ENCODE data around the gene ITGAL. TPM values are rescaled to one million over a fixed set of nuclear protein-coding genes. Genes with fewer than 3 reads are reported as not detected.
"Not testable (repeated sequence)": the region's sequence is repeated elsewhere in the genome, so short reads cannot be mapped to it uniquely, and the experiment has no call there.

Gene ITGAL
- total and polyA plus RNA-seq, 4 donors = 14.4 to 48.1 (median 24.0) TPM

DNA sequence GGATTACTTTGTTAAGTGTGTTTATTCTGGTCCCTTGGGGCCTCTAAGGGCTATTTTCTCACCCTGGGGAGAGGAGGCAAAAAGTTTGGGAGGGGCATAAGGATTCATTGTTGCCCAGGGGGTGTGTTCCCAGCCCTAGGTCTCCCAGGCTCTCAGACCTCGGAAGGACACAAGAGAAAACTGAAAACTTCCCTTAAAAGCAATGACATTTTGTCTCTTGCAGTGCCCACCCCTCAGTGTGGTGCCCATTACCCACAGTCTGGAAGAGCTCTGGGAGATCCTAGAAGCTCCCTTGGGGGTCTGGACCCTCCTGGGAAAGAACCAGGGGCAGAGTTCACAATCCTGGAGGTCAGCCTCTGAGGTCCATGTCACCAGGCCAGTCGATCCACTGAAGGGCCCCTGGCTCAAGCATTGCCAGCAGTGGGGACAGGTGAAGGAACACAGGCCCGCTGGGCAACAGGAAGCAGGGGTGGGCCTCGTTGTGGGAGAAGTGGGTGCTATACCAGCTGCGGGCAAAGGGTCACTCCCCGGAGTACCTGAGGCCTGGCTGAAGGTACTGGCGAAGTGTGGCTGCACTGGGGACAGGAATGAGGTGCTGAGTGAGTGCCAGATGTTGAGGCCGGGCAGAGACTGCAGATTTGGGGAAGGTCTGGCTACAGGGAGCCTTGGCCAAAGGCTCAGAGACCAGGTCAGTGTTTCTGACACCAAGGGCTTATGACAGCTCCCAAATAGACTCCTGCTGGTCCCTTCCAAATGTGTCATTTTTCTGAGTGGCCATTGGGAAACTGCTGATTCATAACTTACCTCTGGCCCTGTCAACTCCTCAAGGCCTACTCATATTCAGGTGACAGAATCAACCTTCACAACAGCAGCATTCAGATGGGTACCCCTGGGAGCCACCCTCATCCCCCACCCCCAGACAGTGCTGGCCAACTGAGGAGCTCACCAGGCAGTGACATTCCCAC is 66.7 kb downstream of the ITGAL start:
- Histone ChIP-seq H3K27ac (ENCODE audit: low read depth in 1 of 2, low read length in 1 of 2) (peak overlapping the region in 1 of 2 donors; percentile 76), H3K27me3 (ENCODE audit: control insufficient read depth in 3 of 3, insufficient read depth in 3 of 3, low read length in 2 of 3) (no peaks in the 10 kb centered on the region), H3K9me3 (ENCODE audit: control insufficient read depth in 4 of 4, insufficient read depth in 3 of 4, low read length in 3 of 4) (no peaks in the 10 kb centered on the region), H3K4me3 (no peak overlapping the region), H3K36me3 (ENCODE audit: control insufficient read depth in 4 of 4, insufficient read depth in 4 of 4, low read length in 4 of 4) (no peaks in the 10 kb centered on the region), H3K4me1 (ENCODE audit: control insufficient read depth in 5 of 5, insufficient read depth in 5 of 5, low read length in 5 of 5) (peaks cover 2 to 17% (median 5%) of the 10 kb centered on the region in 5 donors), H3K9ac (ENCODE audit: insufficient read depth in 1 of 2, low read length in 2 of 2) (no peak overlapping the region)
- WGBS, 2 donors = 80 to 86% methylated on average over 8 of the region's 8 CpGs
- TF ChIP-seq, protein P1, sequence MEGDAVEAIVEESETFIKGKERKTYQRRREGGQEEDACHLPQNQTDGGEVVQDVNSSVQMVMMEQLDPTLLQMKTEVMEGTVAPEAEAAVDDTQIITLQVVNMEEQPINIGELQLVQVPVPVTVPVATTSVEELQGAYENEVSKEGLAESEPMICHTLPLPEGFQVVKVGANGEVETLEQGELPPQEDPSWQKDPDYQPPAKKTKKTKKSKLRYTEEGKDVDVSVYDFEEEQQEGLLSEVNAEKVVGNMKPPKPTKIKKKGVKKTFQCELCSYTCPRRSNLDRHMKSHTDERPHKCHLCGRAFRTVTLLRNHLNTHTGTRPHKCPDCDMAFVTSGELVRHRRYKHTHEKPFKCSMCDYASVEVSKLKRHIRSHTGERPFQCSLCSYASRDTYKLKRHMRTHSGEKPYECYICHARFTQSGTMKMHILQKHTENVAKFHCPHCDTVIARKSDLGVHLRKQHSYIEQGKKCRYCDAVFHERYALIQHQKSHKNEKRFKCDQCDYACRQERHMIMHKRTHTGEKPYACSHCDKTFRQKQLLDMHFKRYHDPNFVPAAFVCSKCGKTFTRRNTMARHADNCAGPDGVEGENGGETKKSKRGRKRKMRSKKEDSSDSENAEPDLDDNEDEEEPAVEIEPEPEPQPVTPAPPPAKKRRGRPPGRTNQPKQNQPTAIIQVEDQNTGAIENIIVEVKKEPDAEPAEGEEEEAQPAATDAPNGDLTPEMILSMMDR (IDR thresholded peaks at IDR 0.05; ENCODE audit: control extremely low read depth, extremely low read depth) = no peak
- ATAC-seq (ENCODE audit: insufficient read depth, low FRiP score) (no peak), DNase-seq (no peak)

DNA sequence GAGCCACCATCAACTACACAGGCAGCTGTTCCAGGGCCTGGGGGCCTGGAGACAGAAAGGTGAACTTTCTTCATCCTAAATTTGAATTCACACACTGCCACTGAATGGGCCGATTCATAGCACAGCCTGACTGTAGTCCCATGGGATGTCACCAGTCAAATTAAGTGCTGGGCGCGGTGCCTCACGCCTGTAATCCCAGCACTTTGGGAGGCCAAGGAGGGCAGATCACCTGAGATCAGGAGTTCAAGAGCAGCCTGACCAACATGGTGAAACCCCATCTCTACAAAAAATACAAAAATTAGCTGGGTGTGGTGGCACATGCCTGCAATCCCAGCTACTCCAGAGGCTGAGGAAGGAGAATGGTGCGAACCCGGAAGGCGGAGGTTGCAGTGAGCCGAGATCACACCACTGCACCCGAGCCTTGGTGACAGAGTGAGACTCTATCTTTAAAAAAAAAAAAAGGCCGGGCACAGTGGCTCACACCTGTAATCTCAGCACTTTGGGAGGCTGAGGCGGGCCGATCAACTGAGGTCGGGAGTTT is 67.5 kb downstream of the ITGAL start:
- H3K36me3 ChIP-seq (ENCODE audit: control insufficient read depth in 4 of 4, insufficient read depth in 4 of 4, low read length in 4 of 4); DNase-seq; ATAC-seq (ENCODE audit: insufficient read depth, low FRiP score); H3K4me3 ChIP-seq; H3K9me3 ChIP-seq (ENCODE audit: control insufficient read depth in 4 of 4, insufficient read depth in 3 of 4, low read length in 3 of 4); H3K27me3 ChIP-seq (ENCODE audit: control insufficient read depth in 3 of 3, insufficient read depth in 3 of 3, low read length in 2 of 3); H3K9ac ChIP-seq (ENCODE audit: insufficient read depth in 1 of 2, low read length in 2 of 2): not testable (repeated sequence)
- 92 to 95% methylated on average over 13 of the region's 13 CpGs for WGBS, 2 donors
- Histone ChIP-seq H3K4me1 (ENCODE audit: control insufficient read depth in 5 of 5, insufficient read depth in 5 of 5, low read length in 5 of 5) (peaks cover 2 to 16% (median 5%) of the 10 kb centered on the region in 5 donors), H3K27ac (ENCODE audit: low read depth in 1 of 2, low read length in 1 of 2) (peak overlapping the region in 1 of 2 donors; percentile 76)

DNA sequence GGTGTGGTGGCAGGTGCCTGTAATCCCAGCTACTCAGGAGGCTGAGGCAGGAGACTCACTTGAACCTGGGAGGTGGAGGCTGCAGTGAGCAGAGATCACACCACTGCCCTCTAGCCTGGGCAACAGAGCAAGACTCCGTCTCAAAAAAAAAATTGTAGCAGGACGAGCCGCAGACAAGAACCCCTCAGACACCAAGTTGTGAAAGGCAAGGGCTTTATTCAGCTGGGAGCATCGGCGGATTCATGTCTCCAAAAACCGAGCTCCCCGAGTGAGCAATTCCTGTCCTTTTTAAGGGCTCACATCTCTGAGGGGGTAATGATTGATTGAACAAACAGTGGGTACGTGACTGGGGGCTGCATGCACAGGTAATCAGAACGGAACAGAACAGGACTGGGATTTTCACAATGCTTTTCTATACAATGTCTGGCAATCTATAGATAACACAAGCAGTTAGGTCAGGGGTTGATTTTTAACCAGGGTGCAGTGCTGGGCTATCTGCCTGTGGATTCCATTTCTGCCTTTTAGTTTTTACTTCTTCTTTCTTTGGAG is 68.4 kb downstream of the ITGAL start:
- Histone ChIP-seq H3K9ac (ENCODE audit: insufficient read depth in 1 of 2, low read length in 2 of 2) (peak overlapping the region in 1 of 2 donors; percentile 39), H3K27ac (ENCODE audit: low read depth in 1 of 2, low read length in 1 of 2) (peak overlapping the region in 1 of 2 donors; percentile 63), H3K4me1 (ENCODE audit: control insufficient read depth in 5 of 5, insufficient read depth in 5 of 5, low read length in 5 of 5) (peaks cover under 1 to 13% (median 5%) of the 10 kb centered on the region in 5 donors)
- 80 to 84% methylated on average over 9 of the region's 9 CpGs for WGBS, 2 donors
- not testable (repeated sequence) for ATAC-seq (ENCODE audit: insufficient read depth, low FRiP score); H3K4me3 ChIP-seq; H3K9me3 ChIP-seq (ENCODE audit: control insufficient read depth in 4 of 4, insufficient read depth in 3 of 4, low read length in 3 of 4); DNase-seq; H3K36me3 ChIP-seq (ENCODE audit: control insufficient read depth in 4 of 4, insufficient read depth in 4 of 4, low read length in 4 of 4); H3K27me3 ChIP-seq (ENCODE audit: control insufficient read depth in 3 of 3, insufficient read depth in 3 of 3, low read length in 2 of 3)

DNA sequence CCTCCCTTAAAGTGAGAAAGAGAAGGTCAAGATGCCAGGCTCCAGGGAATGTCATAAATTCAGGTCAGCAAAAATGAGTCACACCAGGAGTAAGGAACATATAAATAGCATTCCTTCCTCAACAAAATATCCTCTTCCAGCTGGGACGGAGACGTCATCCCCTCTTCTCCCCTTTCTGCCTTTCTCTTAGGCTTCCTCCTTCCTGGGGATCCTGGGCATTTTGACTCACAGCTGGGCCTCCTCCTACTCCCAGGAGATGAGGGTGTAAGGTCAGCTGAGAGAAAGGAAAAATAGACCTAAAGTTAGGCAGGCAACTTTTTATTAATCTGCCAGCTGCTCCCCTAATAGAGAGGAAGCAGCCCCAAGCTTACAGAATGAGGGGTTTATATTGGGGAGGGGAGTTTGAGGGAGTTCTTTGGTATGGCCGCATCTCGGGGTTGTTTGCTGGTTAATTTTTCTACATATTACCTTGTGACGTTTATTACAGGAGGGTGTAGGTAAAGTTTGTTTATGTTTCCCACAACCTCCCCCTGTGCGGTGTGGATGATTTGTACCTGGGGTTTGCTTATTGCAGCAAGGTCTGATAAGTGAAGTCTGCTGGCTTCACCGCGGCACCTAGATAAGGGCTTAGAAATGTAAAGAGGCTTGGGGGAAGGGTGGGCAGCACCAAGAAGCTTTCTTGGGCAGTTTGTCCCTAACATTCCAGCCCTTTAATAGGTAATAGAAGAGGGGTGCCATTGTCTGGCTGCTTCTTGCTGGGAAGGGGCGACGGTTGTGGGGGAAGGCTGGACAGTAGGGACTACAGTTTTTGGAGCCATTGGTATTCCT is 69.2 kb downstream of the ITGAL start:
- Histone ChIP-seq H3K36me3 (ENCODE audit: control insufficient read depth in 4 of 4, insufficient read depth in 4 of 4, low read length in 4 of 4) (no peaks in the 10 kb centered on the region), H3K4me1 (ENCODE audit: control insufficient read depth in 5 of 5, insufficient read depth in 5 of 5, low read length in 5 of 5) (peaks cover 0 to 13% (median 3%) of the 10 kb centered on the region in 5 donors), H3K27ac (ENCODE audit: low read depth in 1 of 2, low read length in 1 of 2) (peak overlapping the region in 1 of 2 donors; percentile 63), H3K9ac (ENCODE audit: insufficient read depth in 1 of 2, low read length in 2 of 2) (peak overlapping the region; percentile 39 to 55), H3K27me3 (ENCODE audit: control insufficient read depth in 3 of 3, insufficient read depth in 3 of 3, low read length in 2 of 3) (no peaks in the 10 kb centered on the region), H3K4me3 (no peak overlapping the region), H3K9me3 (ENCODE audit: control insufficient read depth in 4 of 4, insufficient read depth in 3 of 4, low read length in 3 of 4) (no peaks in the 10 kb centered on the region)
- peak; percentile 36 to 51 (median 46) for DNase-seq
- no peak for ATAC-seq (ENCODE audit: insufficient read depth, low FRiP score)
- TF ChIP-seq, protein P1 (IDR thresholded peaks at IDR 0.05; ENCODE audit: control extremely low read depth, extremely low read depth) = no peak
- 70 to 76% methylated on average over 10 of the region's 10 CpGs for WGBS, 2 donors

All from lung (tissue), 12 donors.